Stimulated activated CD4-positive, alpha-beta T cell treated with anti-CD3 and anti-CD28 coated beads, Interleukin-4, amount 100 ng/mL, for 1 hour (primary cell): ENCODE measurements around the gene CSNK1G1.
"Not testable (repeated sequence)": the region's sequence is repeated elsewhere in the genome, so short reads cannot be mapped to it uniquely, and the experiment has no call there.

Experiments used
- DNase-seq: peaks from one replicate; pipeline ENCODE4 v3.0.0-alpha.2; 2020

Gene CSNK1G1

GRCh38 chr15:64235552-64235951 is 120.4 kb downstream of the CSNK1G1 start:
- no peak for DNase-seq

- DNase-seq, result no peak
These were observed 122.7 kb downstream of the CSNK1G1 start for GRCh38 chr15:64233299-64233698.

- DNase-seq, result no peak
These were observed 123.6 kb downstream of the CSNK1G1 start for GRCh38 chr15:64232400-64232799.

GRCh38 chr15:64229129-64229724 is 126.7 kb downstream of the CSNK1G1 start:
- no peak for DNase-seq

- DNase-seq, result no peak
These were observed 130.2 kb downstream of the CSNK1G1 start for GRCh38 chr15:64225804-64226203.

GRCh38 chr15:64224511-64224910 is 131.5 kb downstream of the CSNK1G1 start:
- no peak for DNase-seq

GRCh38 chr15:64223882-64224281 is 132.1 kb downstream of the CSNK1G1 start:
- no peak for DNase-seq

GRCh38 chr15:64222573-64223366 is 133.2 kb downstream of the CSNK1G1 start:
- DNase-seq, result no peak

- not testable (repeated sequence) for DNase-seq
These were observed 134.1 kb downstream of the CSNK1G1 start for GRCh38 chr15:64221911-64222310.

GRCh38 chr15:64217429-64217750 is 138.6 kb downstream of the CSNK1G1 start:
- DNase-seq, result not testable (repeated sequence)

GRCh38 chr15:64216730-64217428 is 139.1 kb downstream of the CSNK1G1 start:
- no peak for DNase-seq

- DNase-seq, result no peak
These were observed 139.8 kb downstream of the CSNK1G1 start for GRCh38 chr15:64216196-64216595.

GRCh38 chr15:64213646-64214045 is 142.3 kb downstream of the CSNK1G1 start:
- DNase-seq, result no peak

GRCh38 chr15:64211696-64212095 is 144.3 kb downstream of the CSNK1G1 start:
- DNase-seq, result no peak

GRCh38 chr15:64210371-64210770 is 145.6 kb downstream of the CSNK1G1 start:
- no peak for DNase-seq

GRCh38 chr15:64209680-64210334 is 146.2 kb downstream of the CSNK1G1 start:
- no peak for DNase-seq

- DNase-seq, result no peak
These were observed 150.8 kb downstream of the CSNK1G1 start for GRCh38 chr15:64205202-64205601.

- no peak for DNase-seq
These were observed 158.5 kb downstream of the CSNK1G1 start for GRCh38 chr15:64197425-64197824.

GRCh38 chr15:64193971-64194370 is 162.0 kb downstream of the CSNK1G1 start:
- DNase-seq, result no peak

- no peak for DNase-seq
These were observed 163.8 kb downstream of the CSNK1G1 start for GRCh38 chr15:64191971-64192830.

- no peak for DNase-seq
These were observed 168.4 kb downstream of the CSNK1G1 start for GRCh38 chr15:64187396-64188191.
